HCEC 1CT (cell line): ENCODE results near the gene FAM110D.

ENCODE experiments used
- DNase-seq: peaks from one replicate; pipeline ENCODE4 v3.0.0-alpha.2; 2017

FAM110D gene

GRCh38 chr1:26158908-26159742, at the start of gene FAM110D:
FAM110D (plus strand) TSS chr1:26159079; CDS start chr1:26161292, 2,213 bp downstream.
- no peak for DNase-seq

DNA sequence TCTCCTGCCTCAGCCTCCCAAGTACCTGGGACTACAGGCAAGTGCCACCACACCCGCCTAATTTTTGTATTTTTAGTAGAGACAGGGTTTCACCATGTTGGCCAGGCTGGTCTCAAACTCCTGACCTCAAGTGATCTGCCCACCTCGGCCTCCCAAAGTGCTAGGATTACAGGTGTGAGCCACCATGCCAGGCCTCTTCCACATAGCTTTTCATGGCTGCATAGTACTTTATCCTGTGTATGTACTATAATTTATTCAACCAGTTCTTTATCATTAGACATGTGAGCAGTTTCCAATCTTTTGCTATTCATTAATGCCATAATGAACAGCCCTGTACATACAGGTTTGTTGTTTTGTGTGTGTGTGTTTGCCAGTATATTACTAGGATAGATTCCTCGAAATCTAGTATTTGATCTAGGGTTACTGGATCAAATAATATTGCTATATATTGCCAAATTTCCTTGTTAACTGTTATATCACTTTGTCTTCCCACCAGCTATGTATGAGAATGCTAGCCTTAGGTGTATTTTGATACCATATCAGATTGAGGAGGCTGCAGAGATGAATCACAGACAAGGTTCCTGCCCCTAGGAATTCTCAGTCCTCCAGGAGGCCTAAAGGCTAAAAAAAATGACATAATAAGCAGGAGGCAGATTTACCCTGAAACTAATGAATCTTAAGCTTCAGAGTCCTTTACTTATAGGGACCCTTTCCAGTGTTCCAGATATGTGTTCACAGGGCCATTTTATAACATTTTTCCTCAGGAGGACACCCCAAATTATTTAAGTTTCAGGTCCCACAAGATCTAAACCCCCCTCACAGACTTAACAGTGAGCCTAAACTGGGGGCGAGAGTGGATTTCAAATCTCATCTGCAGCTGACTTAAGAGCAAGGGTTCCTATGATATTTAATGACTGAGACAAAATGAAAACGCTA, 49.4 kb upstream of the FAM110D start:
- DNase-seq, result no peak

DNA sequence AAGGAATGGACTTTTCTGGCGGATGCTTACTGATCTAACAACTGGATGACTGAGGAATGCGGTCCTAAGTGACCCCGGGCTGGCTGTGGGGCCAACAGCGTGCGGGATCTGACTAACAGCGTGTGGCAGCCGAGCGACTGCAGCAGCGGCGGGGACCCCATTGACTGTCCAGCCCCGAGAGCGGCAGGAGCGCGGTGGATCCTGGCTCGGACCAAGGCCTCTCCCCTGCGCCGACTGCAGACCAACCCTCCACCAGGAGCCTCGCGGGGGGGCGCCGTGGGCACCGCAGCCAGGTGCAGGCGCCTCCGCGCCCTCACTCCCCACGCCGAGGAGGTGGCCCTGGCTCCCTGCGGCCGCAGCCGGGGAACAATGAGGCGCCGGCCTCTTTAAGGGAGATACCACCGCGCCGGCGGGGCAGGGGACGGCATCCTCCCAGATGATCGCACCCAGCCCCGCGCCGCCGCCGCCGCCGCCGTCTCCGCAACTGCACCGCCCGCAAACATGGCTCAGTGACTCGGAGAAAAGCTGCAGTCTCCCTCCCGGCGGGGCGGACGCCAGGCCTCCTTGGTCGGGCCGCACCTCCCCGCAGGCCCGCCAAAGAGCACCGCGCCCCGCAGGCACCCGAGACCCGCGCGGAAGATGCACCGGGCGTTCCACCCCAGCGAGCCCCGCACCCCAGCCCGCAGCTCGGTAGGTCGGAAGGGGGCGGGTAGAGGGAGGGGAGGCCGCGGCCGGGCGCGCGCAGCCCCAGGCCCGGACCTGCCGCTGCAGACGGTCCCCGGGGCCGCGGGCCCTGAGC, 47.9 kb upstream of the FAM110D start:
- DNase-seq, result peak; percentile 66

- peak; percentile 96 for DNase-seq
These were observed 47.1 kb upstream of the FAM110D start, which contains the start of gene PDIK1L for GRCh38 chr1:26111530-26112406. PDIK1L (plus strand) TSS chr1:26111824; CDS start chr1:26114309, 2,485 bp downstream.

GRCh38 chr1:26112407-26112775, 46.5 kb upstream of the FAM110D start:
- no peak for DNase-seq

DNA sequence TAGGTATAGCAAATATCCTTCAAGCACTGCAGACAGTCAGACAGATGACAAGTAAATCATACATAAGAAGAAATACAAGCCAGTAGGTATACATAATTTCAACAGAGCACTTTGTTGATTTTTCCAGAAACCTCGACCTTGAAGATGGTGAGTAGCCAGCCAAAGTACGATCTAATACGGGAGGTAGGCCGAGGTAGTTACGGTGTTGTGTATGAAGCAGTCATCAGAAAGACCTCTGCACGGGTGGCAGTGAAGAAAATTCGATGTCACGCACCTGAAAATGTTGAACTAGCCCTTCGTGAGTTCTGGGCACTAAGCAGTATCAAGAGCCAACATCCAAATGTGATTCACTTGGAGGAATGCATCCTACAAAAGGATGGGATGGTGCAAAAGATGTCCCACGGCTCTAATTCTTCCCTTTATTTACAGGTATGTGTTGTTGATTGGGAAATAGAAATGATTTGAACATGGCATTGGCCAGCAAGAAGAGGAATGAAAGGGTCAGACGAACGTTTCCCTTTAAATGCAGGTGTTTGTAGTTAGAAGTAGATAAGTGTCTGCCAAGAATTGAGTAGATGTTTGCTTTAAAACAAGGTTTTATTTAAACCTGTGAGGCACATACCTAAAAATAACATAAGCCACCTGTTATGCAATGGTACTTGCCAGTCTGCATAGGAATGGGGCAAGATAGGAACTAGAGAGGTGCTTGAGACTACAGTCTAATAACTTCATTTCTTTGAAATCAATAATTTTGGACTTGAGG, 44.5 kb upstream of the FAM110D start:
- DNase-seq, result no peak

- DNase-seq, result no peak
These were observed 38.8 kb upstream of the FAM110D start for GRCh38 chr1:26119892-26120608.

DNA sequence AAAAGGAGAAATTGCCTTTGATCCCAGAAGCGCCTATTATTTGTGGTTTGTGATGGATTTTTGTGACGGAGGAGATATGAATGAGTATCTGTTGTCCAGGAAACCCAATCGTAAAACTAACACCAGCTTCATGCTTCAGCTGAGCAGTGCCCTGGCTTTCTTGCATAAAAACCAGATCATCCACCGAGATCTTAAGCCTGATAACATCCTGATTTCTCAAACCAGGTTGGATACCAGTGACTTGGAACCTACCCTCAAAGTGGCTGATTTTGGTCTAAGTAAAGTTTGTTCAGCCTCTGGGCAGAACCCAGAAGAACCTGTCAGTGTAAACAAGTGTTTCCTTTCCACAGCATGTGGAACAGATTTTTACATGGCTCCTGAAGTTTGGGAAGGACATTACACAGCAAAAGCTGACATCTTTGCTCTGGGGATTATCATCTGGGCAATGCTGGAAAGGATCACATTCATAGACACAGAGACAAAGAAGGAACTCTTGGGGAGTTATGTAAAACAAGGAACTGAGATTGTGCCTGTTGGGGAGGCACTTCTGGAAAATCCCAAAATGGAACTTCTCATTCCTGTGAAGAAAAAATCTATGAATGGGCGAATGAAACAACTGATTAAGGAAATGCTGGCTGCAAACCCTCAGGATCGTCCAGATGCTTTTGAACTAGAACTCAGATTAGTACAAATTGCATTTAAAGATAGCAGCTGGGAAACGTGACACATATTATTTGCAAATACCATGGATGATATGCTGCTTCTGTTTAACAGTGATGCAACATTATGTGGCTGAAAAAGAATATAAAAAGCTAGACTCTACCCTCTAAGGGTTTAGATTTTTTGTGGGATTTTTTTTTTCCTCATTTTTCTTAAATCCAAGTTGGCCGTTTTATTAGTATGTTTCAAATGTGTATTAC, 36.8 kb upstream of the FAM110D start:
- DNase-seq, result no peak

DNA sequence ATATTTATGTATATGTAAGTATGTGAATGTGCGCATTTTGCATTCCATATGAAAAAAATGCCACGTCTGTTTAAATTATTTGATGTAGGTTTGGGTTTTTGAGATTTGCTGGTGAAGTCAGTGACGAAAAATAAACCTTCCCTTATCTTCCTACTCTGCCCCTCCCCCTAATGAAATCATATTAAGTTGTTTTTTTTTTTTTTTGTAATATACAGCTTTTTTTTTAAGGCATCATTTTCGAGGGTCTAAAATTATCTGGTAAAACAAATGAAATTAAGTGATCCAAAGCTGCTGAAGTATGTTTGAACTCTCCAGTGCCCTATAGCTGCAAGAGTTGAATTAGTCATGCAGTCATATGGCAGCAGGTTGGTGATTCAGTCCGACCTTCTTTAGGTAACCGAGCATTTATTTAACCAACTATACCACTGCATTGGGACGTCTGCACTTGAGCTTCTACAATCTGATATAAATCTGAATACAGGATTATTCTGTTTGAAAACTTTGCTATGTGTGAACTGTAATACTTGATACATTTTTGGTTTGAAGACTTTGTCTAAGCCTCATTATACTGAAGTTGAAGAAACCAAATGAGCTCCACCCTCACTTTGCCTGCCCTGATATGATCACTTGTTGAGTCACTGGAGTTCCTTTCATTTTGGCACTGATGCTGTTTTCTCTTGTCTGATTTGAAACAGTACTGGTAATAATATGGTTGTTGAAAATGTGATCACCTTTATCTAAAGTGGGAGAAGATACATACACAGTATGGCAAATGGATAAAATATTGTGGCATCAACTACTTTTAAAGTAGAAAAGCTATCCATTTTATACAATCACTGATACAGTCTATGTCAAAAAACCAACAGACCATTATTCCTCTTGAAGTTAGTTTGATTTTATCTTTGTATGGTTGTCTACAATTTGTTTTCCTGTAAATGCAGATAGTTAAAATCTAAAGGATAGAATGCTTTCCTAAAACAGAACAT, 35.6 kb upstream of the FAM110D start:
- peak; percentile 74 for DNase-seq

DNA sequence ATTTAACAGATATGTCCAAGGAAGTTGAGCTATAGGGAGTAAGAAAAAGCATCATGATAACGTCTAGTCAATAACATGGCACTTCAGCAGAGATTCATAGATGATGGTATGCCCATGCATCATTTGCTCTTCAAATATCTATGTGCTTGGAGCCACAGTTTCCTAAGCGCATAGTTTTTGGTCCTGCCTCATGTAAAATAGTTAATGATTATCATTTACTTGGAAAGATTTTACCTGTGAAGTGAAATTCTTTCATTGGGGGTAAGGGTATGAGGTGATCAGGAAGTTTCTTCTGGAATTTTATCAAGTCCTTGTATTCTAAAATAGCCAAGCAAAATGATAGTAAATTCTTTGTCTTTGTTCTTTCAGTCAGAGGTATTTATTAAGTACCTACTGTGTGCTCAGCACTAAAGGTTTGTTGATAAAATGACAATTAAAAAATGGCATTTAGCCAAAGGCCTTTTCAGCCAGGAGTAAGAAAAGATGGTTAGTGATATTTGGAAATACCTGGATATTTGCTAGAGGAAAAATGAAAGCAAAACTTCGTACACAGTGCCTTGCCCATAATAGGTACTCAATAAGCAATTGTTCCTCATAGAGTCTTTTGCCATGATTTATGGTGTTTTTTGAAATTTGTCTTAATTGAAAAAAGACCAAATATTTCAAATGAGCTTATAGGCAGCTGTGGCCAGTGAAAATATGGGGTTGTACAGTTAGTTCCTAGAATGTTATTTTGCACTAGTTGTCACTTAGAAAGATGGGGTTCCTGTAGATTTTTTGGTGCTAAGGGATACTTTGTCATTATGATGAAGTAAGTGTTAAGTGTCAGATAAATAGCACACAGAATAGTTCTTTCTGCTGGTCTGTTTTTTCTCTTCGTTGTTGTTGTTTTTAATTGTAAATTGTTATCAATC, 34.2 kb upstream of the FAM110D start:
- no peak for DNase-seq

GRCh38 chr1:26125382-26125781, 33.5 kb upstream of the FAM110D start:
- DNase-seq, result no peak

- no peak for DNase-seq
These were observed 32.9 kb upstream of the FAM110D start for GRCh38 chr1:26125946-26126320.

GRCh38 chr1:26126321-26127084, 32.4 kb upstream of the FAM110D start:
- DNase-seq, result no peak

DNA sequence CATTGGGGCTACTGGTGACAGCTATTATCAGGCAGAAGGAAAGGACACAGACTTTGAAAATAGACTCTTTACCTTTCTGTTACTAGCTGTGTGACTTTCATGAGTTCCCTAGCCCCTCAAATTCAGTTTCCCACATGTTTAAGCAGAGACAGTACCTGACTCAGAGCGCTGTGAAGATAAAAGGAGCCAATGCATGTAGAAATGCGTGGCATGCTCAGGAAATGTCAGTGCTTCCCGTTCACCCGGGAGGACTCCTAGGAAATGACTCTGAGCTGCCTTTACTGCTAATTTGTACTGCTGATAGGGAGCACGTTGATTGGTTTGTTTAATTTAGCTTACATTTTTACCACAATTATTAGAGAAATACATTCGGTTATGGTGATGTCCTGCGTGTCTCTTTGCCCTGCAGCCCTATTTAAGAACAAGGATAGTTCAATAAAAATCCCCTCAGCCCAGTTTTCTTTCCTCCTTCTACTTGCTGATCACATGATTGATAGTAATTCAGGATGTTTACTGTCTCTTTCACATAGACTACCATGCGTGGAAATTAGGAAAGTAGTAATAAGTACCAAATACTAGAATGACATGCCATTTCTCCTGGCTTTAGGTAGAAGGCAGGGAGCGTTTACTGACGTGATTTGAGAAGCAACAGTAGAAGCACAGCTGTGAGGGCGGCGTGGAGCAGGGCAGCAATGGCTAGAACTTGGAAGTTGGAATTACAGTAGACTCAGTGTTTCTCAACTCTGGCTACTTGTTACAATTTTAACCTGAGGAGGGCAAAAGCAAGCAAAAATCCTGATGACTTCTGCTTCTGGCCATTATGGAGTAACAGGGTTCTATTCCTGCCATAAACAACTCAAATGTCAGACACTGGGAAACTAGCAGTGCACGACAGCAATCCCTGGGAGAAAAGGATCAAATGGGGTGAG, 31.4 kb upstream of the FAM110D start:
- no peak for DNase-seq

DNA sequence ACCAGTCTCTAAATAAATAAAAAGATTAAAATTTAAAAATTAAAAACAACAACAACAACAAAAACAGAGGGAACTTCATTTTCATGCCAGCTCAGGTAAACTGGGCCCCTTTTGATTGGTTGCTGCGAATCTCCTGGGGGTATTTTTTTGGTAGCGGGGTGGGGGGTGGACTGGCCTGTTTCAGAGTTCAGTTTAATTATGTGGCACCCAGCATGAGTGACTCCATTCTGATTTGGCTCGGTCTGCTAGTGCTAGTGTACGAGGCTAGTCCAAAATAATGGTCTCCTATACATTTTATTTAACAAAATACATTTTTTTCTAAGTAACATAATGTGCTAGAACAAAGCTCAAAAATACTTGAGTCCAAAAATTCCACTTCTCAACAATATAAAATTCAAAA, 29.1 kb upstream of the FAM110D start:
- no peak for DNase-seq
